Activated naive CD8-positive, alpha-beta T cell treated with anti-CD3 and anti-CD28 coated beads, Interleukin-2, amount 50 U/mL, for 16 hours (primary cell): ENCODE measurements around the gene ROR1.
"Not testable (repeated sequence)": the region's sequence is repeated elsewhere in the genome, so short reads cannot be mapped to it uniquely, and the experiment has no call there.

Experiments used
- DNase-seq: peaks from one replicate; pipeline ENCODE4 v3.0.0-alpha.2; 2020; ENCODE audit warnings: low read depth, low spot score

Gene ROR1

GRCh38 chr1:63793741-63794240, 20.0 kb downstream of the ROR1 start:
- no peak for DNase-seq

- no peak for DNase-seq
Measured at GRCh38 chr1:63794354-63794753, 20.5 kb downstream of the ROR1 start.

GRCh38 chr1:63794939-63795378, 21.1 kb downstream of the ROR1 start:
- DNase-seq: no peak

DNA sequence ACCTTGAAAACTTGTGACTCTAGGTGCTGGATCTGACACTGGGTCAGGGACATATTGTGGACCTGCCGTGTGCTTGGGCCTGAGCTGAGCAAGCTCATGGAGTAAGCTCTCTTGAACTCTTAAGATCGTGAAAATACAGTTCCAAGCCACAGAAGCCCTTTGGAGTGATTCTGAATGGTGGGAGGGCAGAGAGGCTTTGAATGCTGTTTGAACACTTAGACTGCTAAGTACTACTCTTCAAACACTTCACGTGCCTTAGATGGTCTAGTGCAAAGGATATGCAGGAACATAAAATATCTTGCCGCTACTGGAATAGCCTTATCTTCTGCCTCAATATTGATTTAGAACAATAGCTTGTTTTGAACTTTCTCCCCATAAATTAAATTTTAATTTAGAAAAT, 21.6 kb downstream of the ROR1 start:
- no peak for DNase-seq

GRCh38 chr1:63797056-63797726, 23.4 kb downstream of the ROR1 start:
- no peak for DNase-seq

DNA sequence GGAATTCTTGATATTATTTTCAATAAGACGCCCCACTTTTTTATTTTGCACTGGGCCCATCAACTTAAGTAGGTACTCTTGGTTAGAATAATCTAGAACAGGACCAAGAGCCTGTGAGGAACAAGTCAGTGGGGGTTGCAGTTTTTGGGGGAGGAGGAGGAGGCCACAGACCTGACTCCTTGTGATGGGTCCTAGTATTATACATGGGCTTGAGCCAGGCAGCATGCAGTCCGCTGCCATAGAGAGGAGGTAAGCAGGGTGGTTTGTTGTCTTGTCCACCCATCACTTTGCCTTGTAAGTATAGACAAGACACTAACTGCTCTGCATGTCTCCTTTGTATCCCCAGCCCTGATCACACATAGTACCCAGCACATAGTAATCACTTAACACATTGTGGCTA, 24.5 kb downstream of the ROR1 start:
- no peak for DNase-seq

- no peak for DNase-seq
Measured at GRCh38 chr1:63799307-63799706, 25.5 kb downstream of the ROR1 start.

GRCh38 chr1:63799820-63800219, 26.0 kb downstream of the ROR1 start:
- DNase-seq: no peak

DNA sequence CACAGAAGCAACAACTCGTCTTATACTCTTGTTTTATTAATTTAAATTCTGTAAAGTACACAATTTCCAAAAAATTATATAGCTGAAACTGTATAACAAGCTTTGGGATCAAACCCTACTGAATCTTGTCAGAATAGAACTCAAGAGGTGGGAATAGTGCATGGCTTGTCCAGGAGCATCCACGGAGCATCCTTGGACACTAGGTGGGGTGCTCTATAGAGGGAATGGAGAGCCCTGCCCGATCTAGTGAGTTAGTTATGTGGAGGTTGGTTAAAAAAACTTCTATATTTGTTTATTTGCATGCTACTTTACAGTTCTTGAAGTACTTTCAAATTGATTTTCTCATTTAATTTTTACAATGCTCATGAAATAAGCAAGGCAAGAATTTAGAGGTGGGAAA, 28.3 kb downstream of the ROR1 start:
- no peak for DNase-seq

- DNase-seq: no peak
Measured at GRCh38 chr1:63804829-63805484, 31.1 kb downstream of the ROR1 start.

DNA sequence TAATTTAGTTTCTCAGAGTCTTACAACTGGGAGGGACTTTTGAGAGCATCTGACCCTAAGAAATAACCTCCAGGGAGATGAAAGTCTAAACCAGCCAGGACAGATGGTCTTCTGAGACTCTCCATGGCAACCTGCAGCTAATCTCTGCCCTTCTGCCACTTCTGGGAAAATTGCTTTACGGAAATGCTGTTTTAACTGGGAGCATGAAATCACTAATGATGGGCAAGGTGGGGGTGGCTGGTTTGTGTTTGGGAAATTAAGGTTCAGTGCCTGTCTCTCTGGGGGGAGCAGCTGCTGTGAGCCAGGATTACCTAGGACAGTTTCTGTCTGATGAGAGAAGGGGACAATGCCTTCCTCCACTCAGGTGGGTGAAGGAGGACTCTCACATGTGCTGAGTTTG, 33.2 kb downstream of the ROR1 start:
- no peak for DNase-seq

DNA sequence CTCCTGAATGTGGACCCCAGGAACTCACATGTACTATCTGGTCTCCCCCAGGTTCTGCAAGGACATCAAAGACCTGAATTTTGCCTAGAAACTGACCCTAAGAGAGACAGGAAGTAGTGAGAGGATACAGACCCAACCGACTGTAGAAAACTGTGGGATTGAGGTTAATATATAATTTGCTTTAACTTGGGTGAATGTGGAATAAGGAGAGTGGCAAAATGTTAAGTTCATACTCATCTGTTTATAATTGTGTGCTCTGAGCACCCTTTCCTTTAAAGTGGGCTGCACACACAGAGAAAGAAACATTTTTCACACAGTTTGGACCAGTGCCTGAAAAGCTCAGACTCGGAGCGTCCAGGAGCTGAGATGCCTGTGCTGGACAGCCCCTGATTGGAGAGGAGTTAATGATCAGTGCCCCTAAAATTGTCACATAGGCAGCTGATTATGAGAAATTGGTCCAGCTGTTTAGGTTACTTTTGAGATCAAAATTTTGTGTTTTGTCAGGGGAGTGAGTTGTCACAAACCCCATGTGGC, 37.2 kb downstream of the ROR1 start:
- DNase-seq: no peak

- DNase-seq: no peak
Measured at GRCh38 chr1:63812071-63812700, 38.4 kb downstream of the ROR1 start.

- DNase-seq: no peak
Measured at GRCh38 chr1:63813829-63814277, 40.0 kb downstream of the ROR1 start.

GRCh38 chr1:63816217-63816815, 42.5 kb downstream of the ROR1 start:
- not testable (repeated sequence) for DNase-seq

DNA sequence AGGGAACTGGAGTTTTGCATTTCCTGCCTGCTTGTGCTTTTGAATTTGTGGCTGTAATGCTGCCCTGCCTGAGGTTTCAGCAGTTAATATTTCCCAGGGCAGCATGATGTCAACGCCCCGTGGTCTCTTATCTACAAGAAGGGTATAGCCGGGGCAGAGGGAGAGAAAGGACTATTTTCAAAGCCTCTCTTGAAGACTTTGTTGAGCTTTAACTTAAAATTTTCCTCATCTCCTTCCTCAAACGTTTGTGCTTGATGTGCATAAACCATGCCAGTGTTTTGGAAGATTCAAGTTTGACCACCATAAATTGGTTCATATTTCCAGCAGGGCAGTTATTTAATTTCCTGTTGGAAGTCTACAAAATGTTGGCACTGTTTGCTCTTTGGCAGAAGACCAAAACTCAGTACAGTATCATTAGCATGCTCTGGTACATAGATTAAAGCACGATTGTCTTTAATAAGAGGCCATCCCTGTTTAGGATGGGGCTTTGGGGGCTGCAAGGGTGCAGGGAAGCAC, 43.4 kb downstream of the ROR1 start:
- no peak for DNase-seq

GRCh38 chr1:63817700-63818099, 43.9 kb downstream of the ROR1 start:
- DNase-seq: no peak

- DNase-seq: no peak
Measured at GRCh38 chr1:63818567-63819325, 44.9 kb downstream of the ROR1 start.

DNA sequence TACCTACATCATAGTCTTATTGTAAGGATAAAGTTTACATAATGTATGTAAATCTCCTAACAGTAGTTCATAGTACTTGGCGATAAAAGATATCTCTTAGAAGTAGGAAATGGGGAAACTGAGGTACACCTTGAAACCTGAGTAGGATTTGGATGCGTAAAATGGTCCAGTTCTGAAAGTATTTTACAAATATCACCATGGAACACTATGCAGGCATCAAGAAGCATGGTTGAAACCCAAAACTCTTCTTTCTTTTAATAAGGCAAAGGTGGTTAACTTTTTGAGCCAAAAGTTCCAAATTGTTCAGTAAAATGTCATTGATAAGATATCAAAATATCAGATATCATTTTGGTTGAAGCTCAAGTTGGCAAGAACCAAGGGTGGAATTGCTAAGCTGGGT, 46.0 kb downstream of the ROR1 start:
- no peak for DNase-seq

- no peak for DNase-seq
Measured at GRCh38 chr1:63821091-63822005, 47.5 kb downstream of the ROR1 start.
